ENCODE results near the gene ADD2.

DNA sequence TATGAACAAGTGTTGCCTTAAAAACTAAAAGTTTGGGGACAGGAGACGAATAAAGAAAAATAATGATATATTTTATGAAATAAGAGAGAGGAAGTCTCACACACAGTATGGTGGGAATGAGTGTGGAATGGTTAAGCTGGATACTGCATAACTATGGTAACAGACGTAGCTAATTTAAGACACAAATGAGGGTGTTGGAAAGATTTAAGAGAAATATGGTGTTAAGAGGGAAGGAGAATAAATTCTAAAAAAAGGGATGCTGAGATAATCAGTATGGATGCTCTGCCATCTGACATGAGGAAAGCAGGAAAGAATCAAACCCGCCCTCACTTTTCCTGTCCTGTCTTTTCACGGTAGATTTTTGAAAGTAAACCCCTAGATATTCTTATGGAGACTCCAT, 10.6 kb downstream of the ADD2 start:
- TF ChIP-seq POLR2A (IDR thresholded peaks at IDR 0.05) = no peak
- TF ChIP-seq, protein P1, sequence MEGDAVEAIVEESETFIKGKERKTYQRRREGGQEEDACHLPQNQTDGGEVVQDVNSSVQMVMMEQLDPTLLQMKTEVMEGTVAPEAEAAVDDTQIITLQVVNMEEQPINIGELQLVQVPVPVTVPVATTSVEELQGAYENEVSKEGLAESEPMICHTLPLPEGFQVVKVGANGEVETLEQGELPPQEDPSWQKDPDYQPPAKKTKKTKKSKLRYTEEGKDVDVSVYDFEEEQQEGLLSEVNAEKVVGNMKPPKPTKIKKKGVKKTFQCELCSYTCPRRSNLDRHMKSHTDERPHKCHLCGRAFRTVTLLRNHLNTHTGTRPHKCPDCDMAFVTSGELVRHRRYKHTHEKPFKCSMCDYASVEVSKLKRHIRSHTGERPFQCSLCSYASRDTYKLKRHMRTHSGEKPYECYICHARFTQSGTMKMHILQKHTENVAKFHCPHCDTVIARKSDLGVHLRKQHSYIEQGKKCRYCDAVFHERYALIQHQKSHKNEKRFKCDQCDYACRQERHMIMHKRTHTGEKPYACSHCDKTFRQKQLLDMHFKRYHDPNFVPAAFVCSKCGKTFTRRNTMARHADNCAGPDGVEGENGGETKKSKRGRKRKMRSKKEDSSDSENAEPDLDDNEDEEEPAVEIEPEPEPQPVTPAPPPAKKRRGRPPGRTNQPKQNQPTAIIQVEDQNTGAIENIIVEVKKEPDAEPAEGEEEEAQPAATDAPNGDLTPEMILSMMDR (IDR thresholded peaks at IDR 0.05) = no peak
